ENCODE data around the gene TBX15.
"Not testable (repeated sequence)": the region's sequence is repeated elsewhere in the genome, so short reads cannot be mapped to it uniquely, and the experiment has no call there.

TBX15 gene

GRCh38 chr1:118923319-118923718 is 64.8 kb downstream of the TBX15 start:
- DNase-seq = no peak

- no peak for DNase-seq
These were observed 66.1 kb downstream of the TBX15 start for GRCh38 chr1:118921994-118922393.

GRCh38 chr1:118920124-118920717 is 67.9 kb downstream of the TBX15 start:
- no peak for DNase-seq

- no peak for DNase-seq
These were observed 69.2 kb downstream of the TBX15 start for GRCh38 chr1:118918940-118919259.

- DNase-seq = no peak
These were observed 69.8 kb downstream of the TBX15 start for GRCh38 chr1:118918230-118918939.

- DNase-seq = not testable (repeated sequence)
These were observed 71.8 kb downstream of the TBX15 start for GRCh38 chr1:118916346-118916745.

- no peak for DNase-seq
These were observed 73.6 kb downstream of the TBX15 start for GRCh38 chr1:118914379-118915161.

GRCh38 chr1:118913818-118914217 is 74.3 kb downstream of the TBX15 start:
- no peak for DNase-seq

GRCh38 chr1:118912574-118912973 is 75.6 kb downstream of the TBX15 start:
- no peak for DNase-seq

- no peak for DNase-seq
These were observed 76.6 kb downstream of the TBX15 start for GRCh38 chr1:118911571-118911970.

GRCh38 chr1:118907466-118907865 is 80.7 kb downstream of the TBX15 start:
- DNase-seq = no peak

- DNase-seq = no peak
These were observed 82.5 kb downstream of the TBX15 start for GRCh38 chr1:118905671-118906070.

GRCh38 chr1:118905196-118905595 is 82.9 kb downstream of the TBX15 start:
- DNase-seq = no peak

- no peak for DNase-seq
These were observed 85.4 kb downstream of the TBX15 start for GRCh38 chr1:118902711-118903191.

GRCh38 chr1:118902299-118902698 is 85.8 kb downstream of the TBX15 start:
- DNase-seq = no peak

GRCh38 chr1:118900643-118901440 is 87.3 kb downstream of the TBX15 start:
- no peak for DNase-seq

- no peak for DNase-seq
These were observed 88.8 kb downstream of the TBX15 start for GRCh38 chr1:118899340-118899739.

GRCh38 chr1:118898712-118899111 is 89.4 kb downstream of the TBX15 start:
- no peak for DNase-seq

GRCh38 chr1:118896416-118896815 is 91.7 kb downstream of the TBX15 start:
- DNase-seq = no peak

GRCh38 chr1:118894836-118895235 is 93.3 kb downstream of the TBX15 start:
- DNase-seq = no peak

- no peak for DNase-seq
These were observed 97.2 kb downstream of the TBX15 start for GRCh38 chr1:118890851-118891384.

- no peak for DNase-seq
These were observed 103.2 kb downstream of the TBX15 start for GRCh38 chr1:118884946-118885345.

GRCh38 chr1:118881751-118882150 is 106.4 kb downstream of the TBX15 start:
- DNase-seq = no peak
